ENCODE data around the gene RBFOX2.

RBFOX2 gene

GRCh38 chr22:36014546-36015074 lies 14.0 kb downstream of the RBFOX2 start:
- Mint-ChIP-seq H3K4me1 (no peaks in the 10 kb centered on the region), H3K9me3 (no peaks in the 10 kb centered on the region), H3K4me3 (no peak overlapping the region), H3K36me3 (ENCODE audit: insufficient read depth) (no peaks in the 10 kb centered on the region), H3K27ac (ENCODE audit: low read depth) (no peak overlapping the region), H3K27me3 (peaks cover 90% of the 10 kb centered on the region)
- ATAC-seq (replicated peaks; ENCODE audit: extremely low read depth, poor library complexity, severe bottlenecking): no peak
- no peak for DNase-seq (ENCODE audit: low spot score in 2 of 2)

GRCh38 chr22:36012332-36012731 lies 16.3 kb downstream of the RBFOX2 start:
- Mint-ChIP-seq H3K36me3 (ENCODE audit: insufficient read depth) (no peaks in the 10 kb centered on the region), H3K4me3 (no peak overlapping the region), H3K4me1 (no peaks in the 10 kb centered on the region), H3K9me3 (no peaks in the 10 kb centered on the region), H3K27me3 (peaks cover 84% of the 10 kb centered on the region), H3K27ac (ENCODE audit: low read depth) (no peak overlapping the region)
- DNase-seq (ENCODE audit: low spot score in 2 of 2): no peak
- ATAC-seq (replicated peaks; ENCODE audit: extremely low read depth, poor library complexity, severe bottlenecking): no peak

DNA sequence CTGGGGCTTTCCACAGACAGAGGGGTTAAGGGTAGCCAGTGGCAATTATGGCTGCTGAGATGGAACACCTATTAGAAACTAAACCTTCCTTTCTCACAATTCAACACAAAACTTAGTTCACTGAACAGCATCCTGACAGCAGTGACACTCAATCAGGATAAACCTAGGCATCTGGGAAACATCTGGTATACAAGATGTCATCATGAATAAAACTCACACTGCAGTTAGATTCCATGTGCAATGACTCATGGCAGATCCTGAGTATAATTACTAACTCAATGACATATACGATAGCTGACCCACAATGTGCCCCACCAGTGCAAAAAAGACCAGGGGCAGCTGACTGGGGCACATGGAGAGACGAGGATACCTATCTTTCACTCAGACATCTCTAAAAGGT lies 17.7 kb downstream of the RBFOX2 start:
- no peaks in the 10 kb centered on the region for H3K9me3 Mint-ChIP-seq
- H3K4me1 Mint-ChIP-seq: no peaks in the 10 kb centered on the region
- no peaks in the 10 kb centered on the region for H3K36me3 Mint-ChIP-seq (ENCODE audit: insufficient read depth)
- H3K4me3 Mint-ChIP-seq: no peak overlapping the region
- peaks cover 82% of the 10 kb centered on the region for H3K27me3 Mint-ChIP-seq
- H3K27ac Mint-ChIP-seq (ENCODE audit: low read depth): no peak overlapping the region
- no peak for DNase-seq (ENCODE audit: low spot score in 2 of 2)
- no peak for ATAC-seq (replicated peaks; ENCODE audit: extremely low read depth, poor library complexity, severe bottlenecking)

GRCh38 chr22:36010090-36010489 lies 18.5 kb downstream of the RBFOX2 start:
- Mint-ChIP-seq H3K27ac (ENCODE audit: low read depth) (no peak overlapping the region), H3K27me3 (peaks cover 77% of the 10 kb centered on the region), H3K36me3 (ENCODE audit: insufficient read depth) (no peaks in the 10 kb centered on the region), H3K4me1 (no peaks in the 10 kb centered on the region), H3K9me3 (no peaks in the 10 kb centered on the region), H3K4me3 (no peak overlapping the region)
- ATAC-seq (replicated peaks; ENCODE audit: extremely low read depth, poor library complexity, severe bottlenecking): no peak
- no peak for DNase-seq (ENCODE audit: low spot score in 2 of 2)

DNA sequence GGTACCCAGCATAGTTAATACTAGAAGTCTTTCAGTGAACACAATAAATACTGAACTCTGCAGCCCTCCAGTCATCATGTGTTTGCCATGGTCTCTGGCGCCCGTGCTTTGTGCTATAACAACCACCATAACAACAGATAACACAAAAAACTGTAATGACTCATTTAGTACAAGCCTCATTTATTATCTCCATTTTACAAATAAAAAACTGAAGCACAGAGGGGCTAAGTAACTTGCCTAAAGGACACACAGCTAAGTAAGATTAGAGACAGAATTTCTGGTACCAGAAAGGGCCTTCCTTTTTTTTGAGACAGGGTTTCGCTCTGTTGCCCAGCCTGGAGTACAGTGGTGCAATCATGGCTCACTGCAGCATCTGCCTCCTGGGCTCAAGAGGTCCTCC lies 19.5 kb downstream of the RBFOX2 start:
- no peaks in the 10 kb centered on the region for H3K9me3 Mint-ChIP-seq
- H3K27ac Mint-ChIP-seq (ENCODE audit: low read depth): no peak overlapping the region
- no peaks in the 10 kb centered on the region for H3K36me3 Mint-ChIP-seq (ENCODE audit: insufficient read depth)
- DNase-seq (ENCODE audit: low spot score in 2 of 2) (no peak), ATAC-seq (replicated peaks; ENCODE audit: extremely low read depth, poor library complexity, severe bottlenecking) (no peak)
- peaks cover 77% of the 10 kb centered on the region for H3K27me3 Mint-ChIP-seq
- no peak overlapping the region for H3K4me3 Mint-ChIP-seq
- H3K4me1 Mint-ChIP-seq: no peaks in the 10 kb centered on the region

DNA sequence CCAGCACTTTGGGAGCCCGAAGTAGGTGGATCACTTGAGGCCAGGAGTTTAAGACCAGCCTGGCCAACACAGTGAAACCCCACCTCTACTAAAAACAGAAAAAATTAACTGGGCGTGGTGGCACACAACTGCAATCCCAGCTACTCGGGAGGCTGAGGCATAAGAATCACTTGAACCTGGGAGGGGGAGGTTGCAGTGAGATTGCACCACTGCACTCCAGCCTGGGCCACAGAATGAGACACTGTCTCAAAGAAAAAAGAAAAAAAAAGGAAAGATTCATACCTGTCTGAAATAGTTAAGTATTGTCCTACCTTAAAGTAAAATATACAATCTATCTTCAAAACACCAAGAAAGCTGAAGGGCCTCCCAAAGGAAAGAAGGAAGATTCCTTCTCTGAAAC lies 20.1 kb downstream of the RBFOX2 start:
- H3K9me3 Mint-ChIP-seq: no peaks in the 10 kb centered on the region
- H3K36me3 Mint-ChIP-seq (ENCODE audit: insufficient read depth): no peaks in the 10 kb centered on the region
- peaks cover 77% of the 10 kb centered on the region for H3K27me3 Mint-ChIP-seq
- DNase-seq (ENCODE audit: low spot score in 2 of 2): no peak
- H3K4me3 Mint-ChIP-seq: no peak overlapping the region
- no peak overlapping the region for H3K27ac Mint-ChIP-seq (ENCODE audit: low read depth)
- no peak for ATAC-seq (replicated peaks; ENCODE audit: extremely low read depth, poor library complexity, severe bottlenecking)
- H3K4me1 Mint-ChIP-seq: no peaks in the 10 kb centered on the region

- Mint-ChIP-seq H3K27ac (ENCODE audit: low read depth) (no peak overlapping the region), H3K4me1 (no peaks in the 10 kb centered on the region), H3K27me3 (peaks cover 72% of the 10 kb centered on the region), H3K9me3 (no peaks in the 10 kb centered on the region), H3K36me3 (ENCODE audit: insufficient read depth) (no peaks in the 10 kb centered on the region), H3K4me3 (no peak overlapping the region)
- DNase-seq (ENCODE audit: low spot score in 2 of 2): no peak
- no peak for ATAC-seq (replicated peaks; ENCODE audit: extremely low read depth, poor library complexity, severe bottlenecking)
Measured at GRCh38 chr22:36008131-36008530, 20.5 kb downstream of the RBFOX2 start.

- H3K36me3 Mint-ChIP-seq (ENCODE audit: insufficient read depth): no peaks in the 10 kb centered on the region
- H3K4me3 Mint-ChIP-seq: no peak overlapping the region
- H3K27me3 Mint-ChIP-seq: peaks cover 46% of the 10 kb centered on the region
- H3K27ac Mint-ChIP-seq (ENCODE audit: low read depth): no peak overlapping the region
- DNase-seq (ENCODE audit: low spot score in 2 of 2) (no peak), ATAC-seq (replicated peaks; ENCODE audit: extremely low read depth, poor library complexity, severe bottlenecking) (no peak)
- H3K4me1 Mint-ChIP-seq: no peaks in the 10 kb centered on the region
- no peaks in the 10 kb centered on the region for H3K9me3 Mint-ChIP-seq
Measured at GRCh38 chr22:36003972-36004674, 24.5 kb downstream of the RBFOX2 start.

DNA sequence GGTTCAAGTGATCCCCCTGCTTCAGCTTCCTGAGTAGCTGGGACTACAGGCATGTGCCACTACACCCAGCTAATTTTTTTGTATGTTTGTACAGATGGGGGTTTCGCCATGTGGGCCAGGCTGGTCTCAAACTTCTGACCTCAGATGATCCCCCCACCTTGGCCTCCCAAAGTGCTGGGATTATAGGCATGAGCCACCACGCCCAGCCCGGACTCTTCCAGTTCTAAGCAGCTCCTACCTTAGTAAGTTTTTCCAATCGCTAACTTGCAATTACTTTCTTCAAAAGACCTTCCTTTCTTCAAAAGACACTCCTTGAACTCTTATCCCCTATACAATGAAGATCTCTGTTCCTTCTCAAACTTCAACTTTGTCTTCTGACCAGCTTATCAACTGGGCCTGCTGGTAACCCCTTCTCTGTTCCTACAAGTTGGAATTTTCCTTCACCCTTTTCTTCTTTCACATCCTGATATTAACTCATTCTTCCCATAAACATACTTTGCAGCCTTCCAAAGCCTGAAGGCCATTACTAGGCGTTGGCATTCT lies 25.8 kb downstream of the RBFOX2 start:
- Mint-ChIP-seq H3K27ac (ENCODE audit: low read depth) (no peak overlapping the region), H3K36me3 (ENCODE audit: insufficient read depth) (no peaks in the 10 kb centered on the region), H3K9me3 (no peaks in the 10 kb centered on the region), H3K4me1 (no peaks in the 10 kb centered on the region), H3K27me3 (peaks cover 47% of the 10 kb centered on the region), H3K4me3 (no peak overlapping the region)
- no peak for ATAC-seq (replicated peaks; ENCODE audit: extremely low read depth, poor library complexity, severe bottlenecking)
- DNase-seq (ENCODE audit: low spot score in 2 of 2): no peak

- Mint-ChIP-seq H3K27ac (ENCODE audit: low read depth) (no peak overlapping the region), H3K27me3 (peaks cover 45% of the 10 kb centered on the region), H3K9me3 (no peaks in the 10 kb centered on the region), H3K4me3 (no peak overlapping the region), H3K4me1 (no peaks in the 10 kb centered on the region), H3K36me3 (ENCODE audit: insufficient read depth) (no peaks in the 10 kb centered on the region)
- ATAC-seq (replicated peaks; ENCODE audit: extremely low read depth, poor library complexity, severe bottlenecking) (no peak), DNase-seq (ENCODE audit: low spot score in 2 of 2) (no peak)
Measured at GRCh38 chr22:36002084-36002483, 26.5 kb downstream of the RBFOX2 start.

DNA sequence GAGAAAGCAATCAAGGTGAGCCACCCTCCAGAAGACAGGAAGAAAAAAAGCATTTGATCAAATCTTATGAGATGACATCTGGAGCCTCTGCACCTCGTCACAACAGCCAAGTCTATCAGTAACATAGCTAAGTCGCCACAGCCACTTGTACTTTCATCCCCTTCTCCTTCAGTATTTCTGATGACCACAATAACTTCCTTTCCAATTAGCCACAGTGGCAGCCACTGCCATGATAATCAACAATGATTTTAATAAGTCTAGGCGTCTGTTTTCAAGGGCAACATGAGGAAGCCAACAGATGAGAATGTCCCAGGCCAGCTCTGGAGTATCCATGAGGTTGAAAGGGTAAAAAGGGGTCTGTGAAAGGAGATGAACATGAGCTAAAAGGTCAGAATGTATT lies 29.9 kb downstream of the RBFOX2 start:
- H3K27ac Mint-ChIP-seq (ENCODE audit: low read depth): no peak overlapping the region
- H3K4me3 Mint-ChIP-seq: no peak overlapping the region
- H3K9me3 Mint-ChIP-seq: no peaks in the 10 kb centered on the region
- DNase-seq (ENCODE audit: low spot score in 2 of 2) (no peak), ATAC-seq (replicated peaks; ENCODE audit: extremely low read depth, poor library complexity, severe bottlenecking) (no peak)
- H3K27me3 Mint-ChIP-seq: peaks cover 30% of the 10 kb centered on the region
- H3K4me1 Mint-ChIP-seq: no peaks in the 10 kb centered on the region
- no peaks in the 10 kb centered on the region for H3K36me3 Mint-ChIP-seq (ENCODE audit: insufficient read depth)

GRCh38 chr22:35997438-35997837 lies 31.2 kb downstream of the RBFOX2 start:
- H3K4me3 Mint-ChIP-seq: no peak overlapping the region
- no peak for DNase-seq (ENCODE audit: low spot score in 2 of 2)
- peaks cover 41% of the 10 kb centered on the region for H3K27me3 Mint-ChIP-seq

GRCh38 chr22:35996596-35996995 lies 32.0 kb downstream of the RBFOX2 start:
- H3K27me3 Mint-ChIP-seq: peaks cover 47% of the 10 kb centered on the region
- no peak overlapping the region for H3K4me3 Mint-ChIP-seq
- no peaks in the 10 kb centered on the region for H3K9me3 Mint-ChIP-seq
- DNase-seq (ENCODE audit: low spot score in 2 of 2): no peak
- no peak overlapping the region for H3K27ac Mint-ChIP-seq (ENCODE audit: low read depth)
- H3K4me1 Mint-ChIP-seq: no peaks in the 10 kb centered on the region
- H3K36me3 Mint-ChIP-seq (ENCODE audit: insufficient read depth): no peaks in the 10 kb centered on the region
- no peak for ATAC-seq (replicated peaks; ENCODE audit: extremely low read depth, poor library complexity, severe bottlenecking)

More at GRCh38 chr22:35997438-35997837, 31.2 kb downstream of the RBFOX2 start:
- ATAC-seq (replicated peaks; ENCODE audit: extremely low read depth, poor library complexity, severe bottlenecking): no peak
- H3K9me3 Mint-ChIP-seq: no peaks in the 10 kb centered on the region
- H3K4me1 Mint-ChIP-seq: no peaks in the 10 kb centered on the region
- H3K36me3 Mint-ChIP-seq (ENCODE audit: insufficient read depth): no peaks in the 10 kb centered on the region
- no peak overlapping the region for H3K27ac Mint-ChIP-seq (ENCODE audit: low read depth)

All from central memory CD8-positive, alpha-beta T cell (primary cell).